GM23338 (cell line): Measurements from ENCODE around the gene ADAM17.

Experiments used
- EZH2 ChIP-seq: fragments of 200-600 bp; sonication (generic); IDR thresholded peaks from one replicate; pipeline ENCODE4 v1.8.0; 2017; ENCODE audit warnings: antibody characterized with exemption, mild to moderate bottlenecking, low read depth; ENCODE audit not compliant: unreplicated experiment
- ZNF114 ChIP-seq: fragments of 250-450 bp; sonication (Bioruptor Pico); IDR thresholded peaks from 2 replicates; pipeline ENCODE4 v1.5.0; 2020; ENCODE audit warnings: mild to moderate bottlenecking, moderate library complexity
- TF ChIP-seq, protein P1 (sequence below), 2 experiments: fragments of 200-600 bp in 1 of 2; sonication (generic) in 1 of 2; conservative IDR thresholded peaks; 2 replicates each; pipeline versions ENCODE4 v1.5.1 to v1.6.1; 2016 to 2017; ENCODE audit warnings: antibody characterized with exemption in 2 of 2, low read depth in 2 of 2, mild to moderate bottlenecking in 2 of 2, moderate library complexity in 1 of 2
- TF ChIP-seq, protein P2 (sequence below): IDR thresholded peaks from one replicate; pipeline ENCODE4 v1.6.1; 2018; ENCODE audit warnings: antibody characterized with exemption; ENCODE audit not compliant: unreplicated experiment
- TF ChIP-seq, protein P3 (sequence below): fragments of 250-450 bp; sonication (Bioruptor Pico); IDR thresholded peaks from 2 replicates; pipeline ENCODE4 v1.5.0; 2020; ENCODE audit warnings: mild to moderate bottlenecking, moderate library complexity

DNA sequence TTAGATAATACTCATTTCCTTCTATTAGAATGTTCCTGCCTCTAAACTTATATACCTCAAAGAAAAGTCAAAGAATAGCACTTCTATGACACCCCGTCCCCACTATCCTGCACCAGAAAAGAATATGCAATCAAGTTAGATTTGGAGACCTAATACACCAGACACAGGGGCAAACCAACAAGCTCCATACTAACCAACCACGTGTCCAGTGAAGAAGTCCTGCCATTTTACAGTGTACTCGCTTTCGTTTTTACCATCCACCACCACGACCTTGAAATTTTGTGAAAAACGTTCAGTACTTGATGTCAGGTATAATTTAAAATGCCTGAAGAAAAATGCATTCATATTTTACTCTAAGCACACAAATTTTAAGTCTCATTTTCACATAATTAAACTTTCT, 19.1 kb downstream of the ADAM17 start:
- TF ChIP-seq, protein P1, sequence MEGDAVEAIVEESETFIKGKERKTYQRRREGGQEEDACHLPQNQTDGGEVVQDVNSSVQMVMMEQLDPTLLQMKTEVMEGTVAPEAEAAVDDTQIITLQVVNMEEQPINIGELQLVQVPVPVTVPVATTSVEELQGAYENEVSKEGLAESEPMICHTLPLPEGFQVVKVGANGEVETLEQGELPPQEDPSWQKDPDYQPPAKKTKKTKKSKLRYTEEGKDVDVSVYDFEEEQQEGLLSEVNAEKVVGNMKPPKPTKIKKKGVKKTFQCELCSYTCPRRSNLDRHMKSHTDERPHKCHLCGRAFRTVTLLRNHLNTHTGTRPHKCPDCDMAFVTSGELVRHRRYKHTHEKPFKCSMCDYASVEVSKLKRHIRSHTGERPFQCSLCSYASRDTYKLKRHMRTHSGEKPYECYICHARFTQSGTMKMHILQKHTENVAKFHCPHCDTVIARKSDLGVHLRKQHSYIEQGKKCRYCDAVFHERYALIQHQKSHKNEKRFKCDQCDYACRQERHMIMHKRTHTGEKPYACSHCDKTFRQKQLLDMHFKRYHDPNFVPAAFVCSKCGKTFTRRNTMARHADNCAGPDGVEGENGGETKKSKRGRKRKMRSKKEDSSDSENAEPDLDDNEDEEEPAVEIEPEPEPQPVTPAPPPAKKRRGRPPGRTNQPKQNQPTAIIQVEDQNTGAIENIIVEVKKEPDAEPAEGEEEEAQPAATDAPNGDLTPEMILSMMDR (conservative IDR thresholded peaks at IDR 0.05; ENCODE audit: low read depth in 2 of 2) = no peak
- TF ChIP-seq ZNF114 (CRISPR knock-in tag) (no peak), EZH2 (no peak)
- TF ChIP-seq, protein P2, sequence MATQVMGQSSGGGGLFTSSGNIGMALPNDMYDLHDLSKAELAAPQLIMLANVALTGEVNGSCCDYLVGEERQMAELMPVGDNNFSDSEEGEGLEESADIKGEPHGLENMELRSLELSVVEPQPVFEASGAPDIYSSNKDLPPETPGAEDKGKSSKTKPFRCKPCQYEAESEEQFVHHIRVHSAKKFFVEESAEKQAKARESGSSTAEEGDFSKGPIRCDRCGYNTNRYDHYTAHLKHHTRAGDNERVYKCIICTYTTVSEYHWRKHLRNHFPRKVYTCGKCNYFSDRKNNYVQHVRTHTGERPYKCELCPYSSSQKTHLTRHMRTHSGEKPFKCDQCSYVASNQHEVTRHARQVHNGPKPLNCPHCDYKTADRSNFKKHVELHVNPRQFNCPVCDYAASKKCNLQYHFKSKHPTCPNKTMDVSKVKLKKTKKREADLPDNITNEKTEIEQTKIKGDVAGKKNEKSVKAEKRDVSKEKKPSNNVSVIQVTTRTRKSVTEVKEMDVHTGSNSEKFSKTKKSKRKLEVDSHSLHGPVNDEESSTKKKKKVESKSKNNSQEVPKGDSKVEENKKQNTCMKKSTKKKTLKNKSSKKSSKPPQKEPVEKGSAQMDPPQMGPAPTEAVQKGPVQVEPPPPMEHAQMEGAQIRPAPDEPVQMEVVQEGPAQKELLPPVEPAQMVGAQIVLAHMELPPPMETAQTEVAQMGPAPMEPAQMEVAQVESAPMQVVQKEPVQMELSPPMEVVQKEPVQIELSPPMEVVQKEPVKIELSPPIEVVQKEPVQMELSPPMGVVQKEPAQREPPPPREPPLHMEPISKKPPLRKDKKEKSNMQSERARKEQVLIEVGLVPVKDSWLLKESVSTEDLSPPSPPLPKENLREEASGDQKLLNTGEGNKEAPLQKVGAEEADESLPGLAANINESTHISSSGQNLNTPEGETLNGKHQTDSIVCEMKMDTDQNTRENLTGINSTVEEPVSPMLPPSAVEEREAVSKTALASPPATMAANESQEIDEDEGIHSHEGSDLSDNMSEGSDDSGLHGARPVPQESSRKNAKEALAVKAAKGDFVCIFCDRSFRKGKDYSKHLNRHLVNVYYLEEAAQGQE = no peak
- TF ChIP-seq, protein P3, sequence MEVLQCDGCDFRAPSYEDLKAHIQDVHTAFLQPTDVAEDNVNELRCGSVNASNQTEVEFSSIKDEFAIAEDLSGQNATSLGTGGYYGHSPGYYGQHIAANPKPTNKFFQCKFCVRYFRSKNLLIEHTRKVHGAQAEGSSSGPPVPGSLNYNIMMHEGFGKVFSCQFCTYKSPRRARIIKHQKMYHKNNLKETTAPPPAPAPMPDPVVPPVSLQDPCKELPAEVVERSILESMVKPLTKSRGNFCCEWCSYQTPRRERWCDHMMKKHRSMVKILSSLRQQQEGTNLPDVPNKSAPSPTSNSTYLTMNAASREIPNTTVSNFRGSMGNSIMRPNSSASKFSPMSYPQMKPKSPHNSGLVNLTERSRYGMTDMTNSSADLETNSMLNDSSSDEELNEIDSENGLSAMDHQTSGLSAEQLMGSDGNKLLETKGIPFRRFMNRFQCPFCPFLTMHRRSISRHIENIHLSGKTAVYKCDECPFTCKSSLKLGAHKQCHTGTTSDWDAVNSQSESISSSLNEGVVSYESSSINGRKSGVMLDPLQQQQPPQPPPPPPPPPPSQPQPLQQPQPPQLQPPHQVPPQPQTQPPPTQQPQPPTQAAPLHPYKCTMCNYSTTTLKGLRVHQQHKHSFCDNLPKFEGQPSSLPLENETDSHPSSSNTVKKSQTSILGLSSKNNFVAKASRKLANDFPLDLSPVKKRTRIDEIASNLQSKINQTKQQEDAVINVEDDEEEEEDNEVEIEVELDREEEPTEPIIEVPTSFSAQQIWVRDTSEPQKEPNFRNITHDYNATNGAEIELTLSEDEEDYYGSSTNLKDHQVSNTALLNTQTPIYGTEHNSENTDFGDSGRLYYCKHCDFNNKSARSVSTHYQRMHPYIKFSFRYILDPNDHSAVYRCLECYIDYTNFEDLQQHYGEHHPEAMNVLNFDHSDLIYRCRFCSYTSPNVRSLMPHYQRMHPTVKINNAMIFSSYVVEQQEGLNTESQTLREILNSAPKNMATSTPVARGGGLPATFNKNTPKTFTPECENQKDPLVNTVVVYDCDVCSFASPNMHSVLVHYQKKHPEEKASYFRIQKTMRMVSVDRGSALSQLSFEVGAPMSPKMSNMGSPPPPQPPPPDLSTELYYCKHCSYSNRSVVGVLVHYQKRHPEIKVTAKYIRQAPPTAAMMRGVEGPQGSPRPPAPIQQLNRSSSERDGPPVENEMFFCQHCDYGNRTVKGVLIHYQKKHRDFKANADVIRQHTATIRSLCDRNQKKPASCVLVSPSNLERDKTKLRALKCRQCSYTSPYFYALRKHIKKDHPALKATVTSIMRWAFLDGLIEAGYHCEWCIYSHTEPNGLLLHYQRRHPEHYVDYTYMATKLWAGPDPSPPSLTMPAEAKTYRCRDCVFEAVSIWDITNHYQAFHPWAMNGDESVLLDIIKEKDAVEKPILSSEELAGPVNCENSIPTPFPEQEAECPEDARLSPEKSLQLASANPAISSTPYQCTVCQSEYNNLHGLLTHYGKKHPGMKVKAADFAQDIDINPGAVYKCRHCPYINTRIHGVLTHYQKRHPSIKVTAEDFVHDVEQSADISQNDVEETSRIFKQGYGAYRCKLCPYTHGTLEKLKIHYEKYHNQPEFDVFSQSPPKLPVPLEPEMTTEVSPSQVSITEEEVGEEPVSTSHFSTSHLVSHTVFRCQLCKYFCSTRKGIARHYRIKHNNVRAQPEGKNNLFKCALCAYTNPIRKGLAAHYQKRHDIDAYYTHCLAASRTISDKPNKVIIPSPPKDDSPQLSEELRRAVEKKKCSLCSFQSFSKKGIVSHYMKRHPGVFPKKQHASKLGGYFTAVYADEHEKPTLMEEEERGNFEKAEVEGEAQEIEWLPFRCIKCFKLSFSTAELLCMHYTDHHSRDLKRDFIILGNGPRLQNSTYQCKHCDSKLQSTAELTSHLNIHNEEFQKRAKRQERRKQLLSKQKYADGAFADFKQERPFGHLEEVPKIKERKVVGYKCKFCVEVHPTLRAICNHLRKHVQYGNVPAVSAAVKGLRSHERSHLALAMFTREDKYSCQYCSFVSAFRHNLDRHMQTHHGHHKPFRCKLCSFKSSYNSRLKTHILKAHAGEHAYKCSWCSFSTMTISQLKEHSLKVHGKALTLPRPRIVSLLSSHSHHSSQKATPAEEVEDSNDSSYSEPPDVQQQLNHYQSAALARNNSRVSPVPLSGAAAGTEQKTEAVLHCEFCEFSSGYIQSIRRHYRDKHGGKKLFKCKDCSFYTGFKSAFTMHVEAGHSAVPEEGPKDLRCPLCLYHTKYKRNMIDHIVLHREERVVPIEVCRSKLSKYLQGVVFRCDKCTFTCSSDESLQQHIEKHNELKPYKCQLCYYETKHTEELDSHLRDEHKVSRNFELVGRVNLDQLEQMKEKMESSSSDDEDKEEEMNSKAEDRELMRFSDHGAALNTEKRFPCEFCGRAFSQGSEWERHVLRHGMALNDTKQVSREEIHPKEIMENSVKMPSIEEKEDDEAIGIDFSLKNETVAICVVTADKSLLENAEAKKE (CRISPR knock-in tag) = no peak
